GM18861 (cell line): Measurements from ENCODE around the gene PHOSPHO1.
"Not testable (repeated sequence)": the region's sequence is repeated elsewhere in the genome, so short reads cannot be mapped to it uniquely, and the experiment has no call there.

Source experiments
- ATAC-seq: cut with Tn5 transposase; IDR thresholded peaks from one replicate; pipeline ENCODE4 v1.9.1; 2021; ENCODE audit not compliant: unreplicated experiment

PHOSPHO1 gene, protein sequence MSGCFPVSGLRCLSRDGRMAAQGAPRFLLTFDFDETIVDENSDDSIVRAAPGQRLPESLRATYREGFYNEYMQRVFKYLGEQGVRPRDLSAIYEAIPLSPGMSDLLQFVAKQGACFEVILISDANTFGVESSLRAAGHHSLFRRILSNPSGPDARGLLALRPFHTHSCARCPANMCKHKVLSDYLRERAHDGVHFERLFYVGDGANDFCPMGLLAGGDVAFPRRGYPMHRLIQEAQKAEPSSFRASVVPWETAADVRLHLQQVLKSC

DNA sequence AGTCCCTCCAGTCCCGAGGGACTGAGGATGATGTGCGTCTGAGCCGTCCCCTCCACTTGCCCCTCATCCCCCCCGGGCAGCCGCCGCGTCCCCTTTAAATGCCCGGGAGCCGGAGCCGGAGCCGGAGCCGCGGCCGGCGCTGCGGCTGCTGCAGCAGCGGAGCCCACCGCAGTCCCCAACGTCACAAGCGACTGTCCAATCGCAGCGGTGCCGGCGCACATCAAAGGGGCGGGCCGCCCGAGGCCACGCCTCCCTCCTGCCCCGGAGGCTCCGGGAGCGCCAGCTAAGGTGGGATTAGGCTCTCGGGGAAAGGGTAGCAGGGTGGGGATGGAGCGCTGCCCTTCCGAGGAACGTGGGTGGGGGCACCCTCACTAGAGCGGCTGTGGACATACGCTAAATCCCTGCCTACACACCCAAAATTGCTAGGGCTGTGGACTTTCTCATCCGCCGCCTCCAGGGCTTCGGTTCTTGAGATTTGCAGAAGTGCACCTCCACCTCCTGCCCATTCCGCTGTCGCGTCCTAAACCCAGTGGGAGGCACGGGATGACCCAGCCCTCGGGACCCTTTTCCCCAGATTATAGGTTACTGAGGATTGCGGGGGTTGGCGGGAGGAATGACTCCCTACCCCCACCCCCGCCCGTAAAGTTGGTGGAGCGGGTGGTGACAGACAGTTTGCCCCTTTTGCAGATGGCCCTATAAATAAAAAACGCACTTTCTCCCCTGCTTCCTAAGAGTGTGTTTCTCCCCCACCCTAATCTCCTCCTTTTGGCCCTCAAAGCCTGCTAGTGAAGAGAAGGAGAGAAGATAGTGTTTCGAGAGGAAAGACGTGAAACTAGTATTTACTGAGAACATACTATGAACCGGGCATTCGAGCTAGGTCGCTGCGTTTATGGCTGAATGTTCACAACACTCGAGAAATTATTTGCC, at the start of gene PHOSPHO1:
Gene PHOSPHO1 (minus strand): TSS at position 152 of the 927 bp plus-strand sequence. CDS start 4,096 bp downstream, outside the sequence.
- ATAC-seq: no peak

GRCh38 chr17:49280061-49280460, 49.5 kb upstream of the PHOSPHO1 start:
- no peak for ATAC-seq

DNA sequence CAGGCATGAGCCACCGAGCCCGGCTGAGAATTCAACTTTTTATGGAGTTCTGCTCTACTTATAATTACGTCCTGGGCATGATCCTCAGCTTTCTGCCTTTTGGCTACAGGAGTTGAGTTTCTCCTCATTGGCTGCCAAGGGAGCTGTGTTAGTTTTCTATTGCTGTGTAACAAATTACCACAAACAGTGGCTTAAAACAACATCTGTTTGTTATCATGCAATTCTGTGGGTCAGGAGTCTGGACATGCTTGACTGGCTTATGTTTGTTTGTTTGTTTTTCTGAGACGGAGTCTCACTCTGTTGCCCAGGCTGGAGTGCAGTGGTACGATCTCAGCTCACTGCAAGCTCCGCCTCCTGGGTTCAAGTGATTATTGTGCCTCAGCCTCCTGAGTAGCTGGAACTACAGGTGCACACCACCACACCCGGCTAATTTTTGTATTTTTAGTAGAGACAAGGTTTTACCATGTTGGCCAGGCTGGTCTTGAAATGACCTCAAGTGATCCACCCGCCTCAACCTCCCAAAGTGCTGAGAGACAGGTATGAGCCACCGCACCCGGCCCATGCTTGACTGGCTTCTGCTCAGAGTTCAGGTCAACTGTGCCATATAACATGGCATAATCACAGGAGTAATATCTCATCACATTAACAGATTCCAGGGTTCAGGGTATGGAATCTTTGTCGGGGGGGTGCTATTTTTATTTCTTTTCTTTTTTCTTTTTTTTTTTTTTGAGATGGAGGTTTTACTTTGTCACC, 48.9 kb upstream of the PHOSPHO1 start:
- not testable (repeated sequence) for ATAC-seq

DNA sequence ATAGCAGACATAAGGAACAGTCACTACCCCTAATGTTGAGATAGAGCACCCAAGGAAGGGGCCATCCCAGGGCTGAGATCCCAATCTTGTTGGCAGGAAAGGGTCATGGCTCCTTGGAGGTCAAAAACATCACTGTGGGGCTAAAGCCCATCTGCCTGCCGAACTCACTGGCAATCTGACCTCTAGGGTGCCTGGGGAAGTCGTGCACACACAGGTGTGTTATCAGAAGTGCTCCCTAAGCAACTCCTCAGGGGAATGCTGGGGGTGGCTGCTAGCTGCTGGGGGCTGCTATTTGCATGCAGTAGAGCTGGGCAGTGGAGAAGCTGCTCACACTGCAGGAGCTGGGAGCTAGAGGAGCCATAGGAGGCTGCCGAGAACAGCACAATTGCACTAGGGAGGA, 47.5 kb upstream of the PHOSPHO1 start:
- ATAC-seq: no peak

DNA sequence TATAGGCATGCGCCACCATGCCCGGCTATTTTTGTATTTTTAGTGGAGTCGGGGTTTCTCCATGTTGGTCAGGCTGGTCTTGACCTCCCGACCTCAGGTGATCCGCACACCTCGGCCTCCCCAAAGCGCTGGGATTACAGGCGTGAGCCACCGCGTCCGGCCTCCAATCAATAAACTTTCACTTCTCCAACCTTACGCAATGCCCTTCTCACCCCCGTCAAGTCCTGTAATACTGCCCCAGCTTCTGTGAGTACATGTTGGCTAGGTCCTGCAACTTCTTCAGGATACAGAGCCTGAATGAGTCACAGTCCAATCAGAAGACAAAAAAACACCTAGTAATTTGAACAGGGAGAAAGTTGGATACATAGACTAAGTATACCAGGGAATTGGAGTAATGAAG, 47.1 kb upstream of the PHOSPHO1 start:
- ATAC-seq: no peak

DNA sequence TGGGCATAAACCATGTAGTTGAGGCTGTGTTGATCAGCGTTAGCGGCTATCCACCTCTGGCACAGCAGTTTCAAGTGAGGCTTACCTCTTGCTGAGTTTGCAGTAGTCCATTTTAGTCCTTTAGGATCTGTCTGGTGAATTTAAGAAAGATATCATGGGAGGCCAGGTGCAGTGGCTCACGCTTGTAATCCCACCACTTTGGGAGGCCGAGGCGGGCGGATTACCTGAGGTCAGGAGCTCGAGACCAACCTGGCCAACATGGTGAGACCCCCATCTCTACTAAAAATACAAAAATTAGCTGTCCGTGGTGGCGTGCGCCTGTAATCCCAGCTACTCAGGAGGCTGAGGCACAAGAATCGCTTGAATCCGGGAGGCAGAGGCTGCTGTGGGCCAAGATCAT, 45.4 kb upstream of the PHOSPHO1 start:
- not testable (repeated sequence) for ATAC-seq

- ATAC-seq: no peak
Observed at GRCh38 chr17:49269356-49269755, 38.8 kb upstream of the PHOSPHO1 start.

DNA sequence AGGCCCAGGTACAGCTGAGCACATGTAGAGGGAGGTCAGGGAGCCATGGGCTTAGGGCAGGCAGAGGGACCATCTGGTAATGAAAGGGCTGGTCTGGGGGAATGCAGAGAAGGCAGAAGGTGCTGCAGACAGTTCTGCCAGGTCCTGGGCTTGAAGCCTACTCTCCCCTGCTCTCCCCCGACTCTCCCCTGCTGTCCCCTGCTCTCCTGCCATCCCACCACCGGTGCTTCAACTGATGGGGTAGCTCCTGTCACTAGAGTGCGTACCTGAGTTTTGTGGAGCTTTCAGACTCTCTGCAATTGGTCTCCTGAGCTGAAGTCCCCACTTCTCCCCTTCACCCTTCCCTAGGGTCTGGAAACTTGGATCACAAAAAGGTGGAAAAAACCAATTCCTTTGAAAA, 37.3 kb upstream of the PHOSPHO1 start:
- no peak for ATAC-seq

DNA sequence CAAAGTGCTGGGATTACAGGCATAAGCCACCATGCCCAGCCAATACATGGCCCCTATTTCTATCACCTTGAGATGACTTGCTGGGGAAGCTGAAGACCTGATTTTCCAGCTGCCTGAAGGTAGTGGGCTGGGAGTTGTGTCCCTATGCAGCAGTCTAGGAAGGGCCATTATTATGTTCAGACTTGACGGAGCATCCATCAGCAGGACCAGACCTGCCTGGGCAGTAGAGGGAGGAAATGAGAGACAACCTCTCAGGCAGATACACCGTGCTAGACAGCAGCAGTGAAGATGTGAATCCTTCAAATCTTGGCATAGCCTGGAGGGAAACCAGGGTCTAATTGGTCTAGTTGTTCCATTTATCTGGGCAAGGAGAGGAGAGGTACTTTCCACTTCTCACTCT, 35.6 kb upstream of the PHOSPHO1 start:
- no peak for ATAC-seq

- ATAC-seq: not testable (repeated sequence)
Observed at GRCh38 chr17:49261540-49261939, 31.0 kb upstream of the PHOSPHO1 start.

GRCh38 chr17:49260817-49261291, 30.3 kb upstream of the PHOSPHO1 start:
- ATAC-seq: no peak

DNA sequence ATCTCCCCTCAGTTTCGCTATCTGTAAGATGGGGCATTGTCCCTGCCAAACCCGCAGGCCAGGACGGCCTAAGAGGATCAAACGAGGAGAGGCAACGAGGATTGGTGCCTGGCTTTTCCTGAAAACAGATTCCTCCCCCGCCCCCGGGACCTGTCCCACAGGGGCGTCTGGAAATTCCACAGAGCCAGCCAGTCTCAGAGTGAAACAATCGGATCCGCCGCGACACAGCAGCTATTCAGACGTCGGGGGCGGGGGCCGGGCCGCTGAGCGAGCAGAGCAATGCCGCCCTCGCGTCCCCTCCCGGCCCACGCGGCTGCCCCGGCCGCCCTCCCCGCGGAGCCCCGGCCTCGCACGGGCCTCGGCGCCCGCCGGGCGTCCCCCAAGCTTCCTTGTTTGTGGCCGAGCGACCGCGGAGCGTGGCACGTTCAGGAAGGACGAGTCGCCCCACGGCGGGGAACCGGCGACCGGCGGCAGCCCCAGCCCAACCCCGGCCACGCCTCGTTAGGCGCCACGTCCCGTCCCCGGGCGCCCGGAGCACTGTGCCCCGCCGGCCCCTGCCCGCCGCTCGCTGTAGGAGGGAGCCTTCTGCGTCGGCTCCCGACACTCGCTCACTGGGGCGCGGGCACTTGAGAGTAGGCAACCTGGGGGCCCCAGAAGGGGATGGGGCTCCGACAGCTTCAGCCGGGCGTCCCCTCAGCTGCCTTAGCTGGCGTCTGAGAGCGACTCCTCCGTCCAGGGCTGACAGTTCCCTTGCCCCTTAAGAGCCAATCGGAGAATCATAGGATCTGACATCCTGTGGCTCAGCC, 29.6 kb upstream of the PHOSPHO1 start:
- ATAC-seq: no peak

- no peak for ATAC-seq
Observed at GRCh38 chr17:49259663-49260010, 29.1 kb upstream of the PHOSPHO1 start.

DNA sequence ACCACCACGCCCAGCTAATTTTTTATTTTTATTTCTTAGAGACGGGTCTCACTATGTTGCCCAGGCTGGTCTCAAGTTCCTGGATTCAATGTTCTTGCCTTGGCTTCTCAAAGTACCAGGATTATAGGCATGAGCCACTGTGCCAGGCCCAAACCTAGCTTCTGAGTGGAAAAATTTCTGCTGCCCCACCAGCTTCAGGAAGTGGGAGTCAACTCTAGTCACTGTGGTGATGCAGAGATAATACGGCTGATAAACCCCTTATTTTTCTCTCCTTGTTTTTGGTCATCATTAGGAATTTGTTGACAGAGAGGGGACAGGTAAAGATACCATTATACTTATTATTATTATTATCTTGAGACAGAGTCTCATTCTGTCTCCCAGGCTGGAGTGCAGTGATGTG, 27.8 kb upstream of the PHOSPHO1 start:
- ATAC-seq: no peak

DNA sequence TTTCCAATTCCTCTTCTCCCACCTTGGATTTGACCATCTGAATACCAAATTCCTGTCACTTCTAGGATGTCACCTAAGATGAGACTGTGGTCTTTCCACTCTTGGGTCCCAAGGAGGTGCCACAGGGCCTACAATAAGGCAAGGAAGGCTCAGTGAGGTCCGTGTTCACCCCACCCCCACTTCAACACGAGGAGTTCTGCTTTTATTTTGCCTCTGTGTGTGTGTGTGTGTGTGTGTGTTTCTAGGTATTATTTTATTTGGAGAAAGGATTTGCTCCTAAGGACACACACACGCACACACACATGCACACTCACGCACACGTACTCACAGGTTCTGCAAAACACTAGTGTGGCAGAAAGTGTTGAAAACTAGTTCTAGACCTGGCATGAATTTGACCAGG, 24.5 kb upstream of the PHOSPHO1 start:
- ATAC-seq: no peak

DNA sequence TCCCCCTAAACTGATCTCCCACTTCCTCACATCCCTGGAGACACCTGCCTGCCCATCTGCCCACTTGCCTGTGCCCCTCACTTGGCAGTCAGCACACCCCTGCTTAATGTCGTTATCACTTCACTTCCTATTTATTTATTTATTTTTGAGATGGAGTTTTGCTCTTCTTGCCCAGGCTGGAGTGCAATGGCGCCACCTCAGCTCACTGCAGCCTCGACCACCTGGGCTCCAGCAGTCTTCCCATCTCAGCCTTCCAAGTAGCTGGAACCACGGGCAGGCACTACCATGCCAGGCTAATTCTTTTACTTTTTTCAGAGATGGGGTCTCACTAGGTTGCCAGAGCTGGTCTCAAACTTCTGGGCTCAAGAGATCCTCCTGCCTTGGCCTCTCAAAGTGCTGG, 23.5 kb upstream of the PHOSPHO1 start:
- no peak for ATAC-seq

DNA sequence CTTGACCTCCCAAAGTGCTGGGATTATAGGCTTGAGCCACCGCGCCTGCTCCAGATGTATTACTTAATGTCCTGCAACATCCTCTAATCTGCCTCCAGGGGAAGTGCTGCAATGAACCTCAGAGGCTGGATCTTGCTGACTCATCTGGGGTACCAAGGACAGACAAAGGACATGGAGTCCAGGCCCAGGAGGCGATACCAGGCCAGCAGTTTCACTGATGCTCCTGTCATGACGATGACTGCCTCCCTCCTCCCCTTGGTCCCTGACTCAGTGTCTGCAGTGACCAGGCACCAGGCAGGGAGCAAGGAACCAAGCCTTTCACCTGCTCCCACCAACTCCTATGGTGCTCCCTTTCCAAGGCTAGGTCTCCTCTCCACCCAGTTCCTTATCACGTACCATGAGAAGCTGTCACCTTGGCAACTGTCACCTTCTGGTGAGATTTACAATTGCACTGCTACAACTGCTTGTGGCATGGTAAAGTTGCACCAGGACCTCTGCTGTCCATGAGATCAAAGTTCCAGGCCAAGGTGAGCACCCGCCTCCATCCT, 21.6 kb upstream of the PHOSPHO1 start:
- no peak for ATAC-seq

GRCh38 chr17:49249890-49250522, 19.4 kb upstream of the PHOSPHO1 start:
- ATAC-seq: no peak

GRCh38 chr17:49249292-49249794, 18.8 kb upstream of the PHOSPHO1 start:
- ATAC-seq: no peak

DNA sequence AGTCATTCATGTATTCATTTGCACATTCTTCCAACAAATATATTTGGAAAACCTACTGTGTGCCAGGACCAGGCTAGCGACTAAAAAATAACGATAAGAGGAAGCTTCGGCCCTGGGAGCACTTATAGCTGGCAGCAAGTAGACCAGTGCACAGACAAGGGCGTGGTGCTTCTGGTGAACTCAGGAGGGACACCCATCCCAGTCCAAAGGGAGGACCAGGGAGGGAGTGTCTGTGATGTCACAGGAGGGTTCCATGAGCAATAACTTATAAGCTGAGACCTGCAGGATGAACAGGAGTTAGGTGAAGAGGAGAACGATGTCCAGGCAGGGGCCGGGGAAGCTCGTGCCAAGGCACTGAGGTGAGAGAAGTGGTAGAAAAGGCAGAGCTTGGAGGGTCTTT, 17.4 kb upstream of the PHOSPHO1 start:
- no peak for ATAC-seq
